GM21576 (cell line): ENCODE measurements around the gene OR5H2.

Experiments
- ATAC-seq: cut with Tn5 transposase; IDR thresholded peaks from one replicate; pipeline ENCODE4 v1.9.1; 2021; ENCODE audit warnings: mild to moderate bottlenecking, moderate library complexity; ENCODE audit not compliant: unreplicated experiment

Gene OR5H2

GRCh38 chr3:98329392-98330124 is 47.3 kb downstream of the OR5H2 start:
- ATAC-seq = peak; percentile 63

- no peak for ATAC-seq
Observed at GRCh38 chr3:98331329-98331728, 49.0 kb downstream of the OR5H2 start.
